Measurements from ENCODE around the gene RNF144A.

DNA sequence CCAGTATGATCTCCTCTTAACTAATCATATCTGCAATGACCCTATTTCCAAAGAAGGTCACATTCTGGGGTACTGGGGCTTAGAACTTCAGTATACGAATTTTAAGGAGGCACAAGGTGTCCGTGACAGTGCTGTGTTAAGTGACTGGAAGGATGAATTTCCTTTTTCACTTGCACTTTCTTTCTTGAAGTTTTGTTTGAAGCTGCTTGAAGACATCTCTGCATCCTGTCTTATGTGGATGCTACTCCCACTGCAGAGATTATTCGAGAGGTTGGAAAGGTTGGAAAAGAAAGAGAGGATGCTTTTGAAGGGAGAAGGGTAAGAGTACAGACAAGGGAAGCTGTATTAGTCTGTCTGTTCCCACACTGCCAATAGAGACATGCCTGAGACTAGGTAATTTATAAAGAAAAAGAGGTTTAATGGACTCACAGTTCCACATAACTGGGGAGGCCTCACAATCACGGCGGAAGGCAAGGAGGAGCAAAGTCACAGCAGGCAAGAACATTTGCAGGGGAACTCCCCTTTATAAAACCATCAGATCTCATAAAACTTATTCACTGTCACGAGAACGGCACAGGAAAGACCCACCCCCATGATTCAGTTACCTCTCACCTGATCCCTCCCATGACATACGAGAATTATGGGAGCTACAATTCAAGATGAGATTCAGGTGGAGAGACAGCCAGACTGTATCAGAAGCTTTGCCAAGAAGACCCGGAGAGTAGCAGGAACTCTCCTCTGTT is 3.6 kb upstream of the RNF144A start:
- no peak for TF ChIP-seq POLR2A (IDR thresholded peaks at IDR 0.05)
- TF ChIP-seq, protein P1, sequence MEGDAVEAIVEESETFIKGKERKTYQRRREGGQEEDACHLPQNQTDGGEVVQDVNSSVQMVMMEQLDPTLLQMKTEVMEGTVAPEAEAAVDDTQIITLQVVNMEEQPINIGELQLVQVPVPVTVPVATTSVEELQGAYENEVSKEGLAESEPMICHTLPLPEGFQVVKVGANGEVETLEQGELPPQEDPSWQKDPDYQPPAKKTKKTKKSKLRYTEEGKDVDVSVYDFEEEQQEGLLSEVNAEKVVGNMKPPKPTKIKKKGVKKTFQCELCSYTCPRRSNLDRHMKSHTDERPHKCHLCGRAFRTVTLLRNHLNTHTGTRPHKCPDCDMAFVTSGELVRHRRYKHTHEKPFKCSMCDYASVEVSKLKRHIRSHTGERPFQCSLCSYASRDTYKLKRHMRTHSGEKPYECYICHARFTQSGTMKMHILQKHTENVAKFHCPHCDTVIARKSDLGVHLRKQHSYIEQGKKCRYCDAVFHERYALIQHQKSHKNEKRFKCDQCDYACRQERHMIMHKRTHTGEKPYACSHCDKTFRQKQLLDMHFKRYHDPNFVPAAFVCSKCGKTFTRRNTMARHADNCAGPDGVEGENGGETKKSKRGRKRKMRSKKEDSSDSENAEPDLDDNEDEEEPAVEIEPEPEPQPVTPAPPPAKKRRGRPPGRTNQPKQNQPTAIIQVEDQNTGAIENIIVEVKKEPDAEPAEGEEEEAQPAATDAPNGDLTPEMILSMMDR (IDR thresholded peaks at IDR 0.05) = no peak
- TF ChIP-seq POLR2AphosphoS5 (IDR thresholded peaks at IDR 0.05) = no peak

Data from stomach (tissue), 4 donors.